Activated T-cell treated with anti-CD3 and anti-CD28 coated beads, Interleukin-2, amount 50 U/mL, for 24 hours (primary cell): ENCODE results near the gene UBE3B.

Experiments
- DNase-seq: peaks from one replicate; pipeline ENCODE4 v3.0.0-alpha.2; 2020
- H3K27ac Mint-ChIP-seq: 2 replicates; pipeline ENCODE4 v1.8.0; 2020; ENCODE audit warnings: mild to moderate bottlenecking, mixed read lengths
- H3K27me3 Mint-ChIP-seq: 2 replicates; pipeline ENCODE4 v1.8.0; 2020; ENCODE audit warnings: mixed read lengths
- H3K36me3 Mint-ChIP-seq: 2 replicates; pipeline ENCODE4 v1.8.0; 2020; ENCODE audit warnings: low read depth, mixed read lengths
- H3K4me1 Mint-ChIP-seq: 2 replicates; pipeline ENCODE4 v1.8.0; 2020; ENCODE audit warnings: low read depth, mixed read lengths
- H3K4me3 Mint-ChIP-seq: 2 replicates; pipeline ENCODE4 v1.8.0; 2020; ENCODE audit warnings: mild to moderate bottlenecking, moderate library complexity, mixed read lengths
- H3K9me3 Mint-ChIP-seq: 2 replicates; pipeline ENCODE4 v1.8.0; 2020; ENCODE audit warnings: mixed read lengths

UBE3B gene

DNA sequence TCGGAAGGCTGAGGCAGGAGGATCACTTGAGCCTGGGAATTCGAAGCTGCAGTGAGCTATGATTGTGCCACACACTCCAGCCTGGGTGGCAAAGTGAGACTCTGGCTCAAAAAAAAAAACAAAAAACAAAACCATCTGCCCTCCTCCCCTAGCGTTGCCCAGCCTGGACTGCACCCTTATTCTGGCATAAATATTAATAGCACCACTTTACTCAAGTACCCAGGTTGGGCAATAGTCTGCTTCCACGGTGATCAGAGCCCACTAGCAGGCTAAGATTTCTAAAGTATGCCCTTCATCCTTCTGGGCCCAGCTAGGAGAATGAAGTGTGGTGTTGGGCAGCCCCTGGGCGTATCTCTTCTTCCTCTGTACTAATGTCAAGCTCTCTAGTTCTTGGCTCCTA lies 33.6 kb upstream of the UBE3B start:
- no peak for DNase-seq
- peak overlapping the region; percentile 19 for H3K27ac Mint-ChIP-seq
- H3K4me1 Mint-ChIP-seq, result no peaks in the 10 kb centered on the region
- no peaks in the 10 kb centered on the region for H3K9me3 Mint-ChIP-seq
- H3K4me3 Mint-ChIP-seq, result no peak overlapping the region
- H3K27me3 Mint-ChIP-seq, result no peaks in the 10 kb centered on the region
- peaks cover 38% of the 10 kb centered on the region for H3K36me3 Mint-ChIP-seq

DNA sequence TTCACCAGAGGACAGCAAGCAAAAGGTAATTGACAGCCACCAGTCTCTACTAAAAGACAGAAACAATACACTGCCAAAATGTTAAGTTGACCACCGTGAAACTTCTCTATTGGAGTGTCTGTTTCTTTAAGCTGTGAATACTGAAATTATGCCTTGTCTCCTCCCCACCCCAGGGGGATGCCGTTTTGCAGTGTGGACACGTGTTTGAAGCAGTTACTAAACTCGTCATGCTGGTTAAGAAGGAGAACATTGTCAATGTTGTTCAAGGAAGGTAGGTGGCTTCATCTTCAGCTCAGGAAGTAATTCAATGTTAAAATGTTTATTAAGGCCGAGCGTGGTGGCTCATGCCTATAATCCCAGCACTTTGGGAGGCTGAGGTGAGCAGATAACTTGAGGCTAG lies 33.2 kb upstream of the UBE3B start:
- no peaks in the 10 kb centered on the region for H3K27me3 Mint-ChIP-seq
- H3K27ac Mint-ChIP-seq, result no peak overlapping the region
- H3K36me3 Mint-ChIP-seq, result peaks cover 43% of the 10 kb centered on the region
- no peaks in the 10 kb centered on the region for H3K9me3 Mint-ChIP-seq
- no peak overlapping the region for H3K4me3 Mint-ChIP-seq
- H3K4me1 Mint-ChIP-seq, result no peaks in the 10 kb centered on the region
- no peak for DNase-seq

DNA sequence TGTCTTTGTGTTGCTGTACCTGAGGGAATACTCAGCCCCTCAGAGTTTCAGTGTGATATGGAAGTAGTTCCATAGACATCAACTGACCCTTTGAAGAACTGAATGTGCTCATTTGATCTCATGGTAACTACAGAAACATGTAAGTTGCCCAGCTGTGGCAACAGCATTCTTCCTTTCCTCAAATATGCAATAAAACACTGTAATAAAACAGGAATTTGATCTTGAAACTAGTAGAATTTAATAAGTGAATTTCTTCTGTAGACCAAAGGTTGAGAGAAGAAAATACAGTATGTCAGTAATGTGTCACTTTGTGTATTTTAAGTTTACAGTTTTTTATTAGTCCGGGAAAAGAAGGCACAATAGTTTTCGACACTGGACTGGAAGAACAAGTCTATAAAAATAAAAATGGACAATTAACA lies 32.2 kb upstream of the UBE3B start:
- no peaks in the 10 kb centered on the region for H3K27me3 Mint-ChIP-seq
- no peaks in the 10 kb centered on the region for H3K9me3 Mint-ChIP-seq
- no peak for DNase-seq
- H3K4me3 Mint-ChIP-seq, result no peak overlapping the region
- no peaks in the 10 kb centered on the region for H3K4me1 Mint-ChIP-seq
- peaks cover 49% of the 10 kb centered on the region for H3K36me3 Mint-ChIP-seq
- peak overlapping the region; percentile 23 for H3K27ac Mint-ChIP-seq

DNA sequence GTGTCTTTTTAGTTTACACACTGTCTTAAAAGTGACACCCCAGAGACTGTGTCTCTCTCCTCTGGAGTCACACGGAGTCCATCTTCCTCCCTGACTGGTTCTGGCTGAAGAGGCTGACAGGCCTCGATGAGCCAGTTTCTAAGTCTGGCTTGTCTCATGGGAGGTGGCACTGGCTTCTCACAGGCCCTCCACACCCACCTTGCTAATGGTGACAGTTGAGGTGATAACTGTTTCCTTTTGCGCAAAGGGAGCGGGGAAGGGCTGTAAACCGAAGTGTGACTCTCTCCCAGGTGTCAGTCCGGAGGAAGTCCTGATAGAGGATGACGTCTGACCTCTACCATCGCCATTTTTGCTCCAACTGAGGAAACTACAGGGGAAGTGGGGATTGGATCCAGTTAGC lies 30.6 kb upstream of the UBE3B start:
- Mint-ChIP-seq H3K4me3 (no peak overlapping the region), H3K36me3 (peaks cover 66% of the 10 kb centered on the region), H3K27ac (no peak overlapping the region), H3K9me3 (no peaks in the 10 kb centered on the region), H3K4me1 (no peaks in the 10 kb centered on the region), H3K27me3 (no peaks in the 10 kb centered on the region)
- DNase-seq, result no peak

DNA sequence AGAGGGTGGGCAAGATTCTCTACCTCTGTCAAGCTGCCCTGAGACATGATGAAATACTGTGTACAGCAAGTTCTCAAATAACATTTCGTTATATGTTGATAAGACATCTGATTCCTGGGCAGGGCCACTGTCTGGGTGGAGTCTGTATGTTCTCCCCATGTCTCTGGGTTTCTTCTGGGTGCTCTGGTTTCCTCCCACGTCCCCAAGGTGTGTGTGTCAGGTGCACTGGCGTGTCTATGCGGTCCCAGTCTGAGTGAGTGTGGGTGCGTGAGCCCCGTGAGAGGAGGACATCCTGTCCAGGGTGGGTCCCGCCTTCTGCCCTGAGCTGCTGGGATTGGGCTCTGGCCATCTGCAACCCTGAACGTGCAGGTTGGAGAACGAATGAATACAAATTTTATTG lies 30.0 kb upstream of the UBE3B start:
- Mint-ChIP-seq H3K4me3 (no peak overlapping the region), H3K27ac (no peak overlapping the region), H3K36me3 (peaks cover 72% of the 10 kb centered on the region), H3K9me3 (no peaks in the 10 kb centered on the region), H3K27me3 (no peaks in the 10 kb centered on the region), H3K4me1 (no peaks in the 10 kb centered on the region)
- no peak for DNase-seq

DNA sequence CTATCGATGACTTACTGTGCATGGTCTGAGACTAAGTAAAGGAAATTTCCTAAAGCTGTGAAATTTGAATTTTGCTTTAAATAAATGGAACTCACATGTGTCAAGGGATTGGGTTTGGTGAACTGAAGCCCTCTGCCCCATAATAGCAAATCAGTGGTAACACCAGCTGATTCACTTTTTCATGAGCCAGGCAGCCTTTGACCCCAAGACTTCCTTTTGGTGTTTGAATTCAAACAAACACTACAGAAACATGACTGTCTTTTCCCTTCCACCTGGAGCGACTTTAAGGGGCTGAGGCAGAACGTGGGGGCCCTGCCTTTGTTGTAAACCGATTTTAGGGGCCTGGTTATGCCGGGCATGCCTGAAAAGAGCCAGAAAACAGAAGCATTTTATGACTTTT lies 29.2 kb upstream of the UBE3B start:
- Mint-ChIP-seq H3K9me3 (no peaks in the 10 kb centered on the region), H3K4me1 (no peaks in the 10 kb centered on the region), H3K36me3 (peaks cover 80% of the 10 kb centered on the region), H3K4me3 (no peak overlapping the region), H3K27me3 (no peaks in the 10 kb centered on the region), H3K27ac (no peak overlapping the region)
- DNase-seq, result no peak

DNA sequence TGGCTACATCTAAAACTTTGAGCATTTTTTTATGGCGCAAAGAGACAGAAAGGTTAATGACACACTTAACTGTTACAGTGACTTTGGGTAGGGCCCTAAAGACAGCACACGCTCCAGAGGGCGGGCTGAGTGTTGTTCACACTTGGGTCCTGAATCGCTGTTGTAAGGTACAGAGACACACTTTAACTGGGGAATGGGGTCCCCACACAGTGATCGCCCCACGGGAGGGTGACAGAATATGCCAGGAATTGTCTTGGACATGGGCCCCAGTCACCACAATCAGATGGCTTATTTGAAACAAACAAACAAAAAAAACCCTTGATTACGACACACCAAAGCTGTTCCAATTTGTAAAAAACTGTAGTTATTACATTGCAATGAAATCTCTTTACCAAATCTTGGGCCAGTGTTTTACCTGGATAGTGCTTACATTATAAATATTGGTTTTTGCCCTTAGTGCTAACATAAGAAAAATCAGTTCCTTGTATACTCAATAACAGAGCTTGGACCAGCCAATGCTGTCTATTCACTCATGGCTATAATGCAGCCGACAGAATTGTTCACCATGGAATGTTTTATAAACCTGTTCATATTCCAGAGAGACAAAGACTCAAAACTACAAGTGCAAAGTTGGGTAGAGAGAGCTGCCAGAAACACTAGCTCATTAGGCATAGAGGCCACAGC lies 28.6 kb upstream of the UBE3B start:
- Mint-ChIP-seq H3K9me3 (no peaks in the 10 kb centered on the region), H3K27ac (no peak overlapping the region), H3K36me3 (peaks cover 86% of the 10 kb centered on the region), H3K27me3 (no peaks in the 10 kb centered on the region), H3K4me1 (no peaks in the 10 kb centered on the region), H3K4me3 (no peak overlapping the region)
- no peak for DNase-seq

DNA sequence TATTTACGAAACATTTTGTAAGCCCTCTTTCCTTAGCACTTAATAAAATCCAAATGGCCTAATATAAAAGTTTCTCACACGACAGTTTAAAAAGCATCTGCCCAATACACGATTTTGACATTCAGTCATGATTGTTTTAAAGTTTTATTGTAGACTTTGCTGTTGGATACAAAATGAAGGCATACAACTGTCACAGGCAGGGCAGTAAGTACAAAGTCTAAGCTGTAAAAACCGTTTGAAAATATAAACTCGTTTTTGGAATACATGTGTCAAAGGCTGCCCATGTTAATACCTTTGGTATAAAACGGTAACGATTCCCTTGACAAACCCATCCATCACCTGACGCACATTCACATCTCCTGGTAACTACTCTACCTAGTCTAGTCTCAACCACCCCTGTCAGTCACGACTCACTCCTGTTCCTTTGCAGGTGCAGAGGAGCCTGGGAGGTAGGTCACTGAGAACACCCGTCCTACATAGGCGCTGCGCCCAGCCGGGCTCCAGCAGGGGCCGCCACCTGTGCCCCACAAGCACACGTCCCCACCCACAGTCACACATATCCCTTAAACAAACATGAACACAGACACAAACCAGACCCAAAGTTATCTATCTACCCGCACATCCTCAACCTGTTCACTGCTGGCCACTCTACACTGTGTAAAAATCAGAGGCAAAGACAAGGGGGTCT lies 27.4 kb upstream of the UBE3B start:
- Mint-ChIP-seq H3K27ac (no peak overlapping the region), H3K27me3 (no peaks in the 10 kb centered on the region), H3K4me1 (no peaks in the 10 kb centered on the region), H3K36me3 (peaks cover 93% of the 10 kb centered on the region), H3K9me3 (no peaks in the 10 kb centered on the region), H3K4me3 (no peak overlapping the region)
- DNase-seq, result no peak

DNA sequence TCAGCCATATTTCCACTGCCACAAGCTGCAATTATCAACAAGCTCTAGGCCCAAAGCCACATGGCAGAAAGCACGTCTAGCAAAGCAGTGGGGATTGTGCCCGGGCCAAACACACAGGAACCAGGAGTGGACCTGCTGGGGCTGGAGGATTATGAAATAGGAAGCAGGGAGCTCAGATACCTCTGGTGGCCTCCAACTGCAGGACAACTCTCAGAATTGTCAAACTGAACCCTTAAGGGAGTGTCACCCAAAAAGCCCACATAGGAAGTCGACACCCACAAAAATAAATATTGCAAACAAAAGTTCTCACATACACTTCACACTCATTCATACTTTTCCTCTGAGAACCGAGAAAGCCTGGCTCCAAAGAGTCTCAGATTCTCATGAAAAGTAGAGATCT lies 26.5 kb upstream of the UBE3B start:
- no peak for DNase-seq
- no peaks in the 10 kb centered on the region for H3K27me3 Mint-ChIP-seq
- H3K27ac Mint-ChIP-seq, result peak overlapping the region; percentile 20
- no peaks in the 10 kb centered on the region for H3K9me3 Mint-ChIP-seq
- no peaks in the 10 kb centered on the region for H3K4me1 Mint-ChIP-seq
- H3K36me3 Mint-ChIP-seq, result peaks cover 93% of the 10 kb centered on the region
- H3K4me3 Mint-ChIP-seq, result no peak overlapping the region

DNA sequence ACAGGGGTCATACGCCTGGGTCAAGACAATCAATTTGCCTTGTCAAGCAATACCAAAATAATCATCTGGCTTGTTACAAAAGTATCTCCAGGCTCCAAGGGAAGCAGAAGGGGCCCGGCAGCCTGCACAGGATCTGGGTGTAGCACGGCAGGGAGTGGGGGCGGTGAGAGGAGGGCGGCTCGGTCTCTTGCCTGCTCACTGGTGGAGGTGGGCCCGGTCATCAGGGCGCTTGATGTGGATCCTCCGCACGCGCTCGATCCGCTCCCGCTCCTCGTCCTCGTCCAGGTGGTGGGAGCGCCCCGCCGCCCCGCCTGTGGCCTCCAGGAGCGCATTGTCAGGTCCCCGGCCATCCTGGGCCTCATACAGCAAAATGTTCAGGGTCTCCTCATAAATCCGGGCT lies 26.0 kb upstream of the UBE3B start:
- Mint-ChIP-seq H3K4me3 (no peak overlapping the region), H3K36me3 (peaks cover 93% of the 10 kb centered on the region), H3K4me1 (no peaks in the 10 kb centered on the region), H3K27me3 (no peaks in the 10 kb centered on the region), H3K27ac (no peak overlapping the region), H3K9me3 (no peaks in the 10 kb centered on the region)
- DNase-seq, result no peak

DNA sequence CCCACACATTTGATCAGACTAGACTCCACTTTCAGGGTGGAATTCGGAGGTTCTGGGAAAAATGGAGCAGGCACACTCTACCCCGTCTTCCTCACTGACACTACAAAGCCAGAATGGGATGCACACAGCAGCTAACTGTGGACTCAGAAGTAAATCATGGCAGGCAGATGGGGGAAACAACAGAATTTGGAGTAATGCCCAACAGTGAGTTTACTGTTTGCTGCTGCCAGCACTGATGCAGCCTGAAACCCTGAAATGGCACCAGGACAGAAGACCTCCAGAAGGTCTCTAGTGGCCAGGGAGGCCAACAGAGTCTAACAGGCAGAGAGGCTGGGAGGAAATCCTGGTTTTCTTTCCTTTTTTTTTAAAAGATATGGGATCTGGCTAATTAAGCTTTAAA lies 24.9 kb upstream of the UBE3B start:
- no peaks in the 10 kb centered on the region for H3K4me1 Mint-ChIP-seq
- H3K36me3 Mint-ChIP-seq, result peaks cover 96% of the 10 kb centered on the region
- no peaks in the 10 kb centered on the region for H3K27me3 Mint-ChIP-seq
- no peak overlapping the region for H3K27ac Mint-ChIP-seq
- no peak overlapping the region for H3K4me3 Mint-ChIP-seq
- H3K9me3 Mint-ChIP-seq, result no peaks in the 10 kb centered on the region
- DNase-seq, result no peak

DNA sequence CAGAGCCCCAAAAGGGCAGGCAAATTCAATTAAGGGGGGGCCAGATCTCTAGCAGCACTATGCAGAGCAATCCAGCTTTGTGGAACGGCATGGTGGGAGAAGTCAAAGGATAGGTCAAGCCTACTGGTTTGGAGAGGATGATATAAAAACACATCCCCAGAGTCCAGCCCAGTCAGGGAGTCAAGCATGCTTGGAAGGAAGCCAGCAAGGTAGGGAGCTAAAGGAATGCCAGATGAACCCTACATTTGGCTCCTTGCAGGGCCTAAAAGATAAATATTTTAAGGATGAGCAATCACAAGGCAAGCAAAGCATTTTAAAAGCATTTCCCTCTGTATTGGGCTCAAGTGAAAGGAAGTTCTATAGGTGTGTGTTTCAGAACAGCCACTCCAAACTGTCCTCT lies 21.7 kb upstream of the UBE3B start:
- no peak for DNase-seq
- H3K27me3 Mint-ChIP-seq, result no peaks in the 10 kb centered on the region
- peaks cover 11% of the 10 kb centered on the region for H3K4me1 Mint-ChIP-seq
- no peaks in the 10 kb centered on the region for H3K9me3 Mint-ChIP-seq
- H3K27ac Mint-ChIP-seq, result no peak overlapping the region
- no peak overlapping the region for H3K4me3 Mint-ChIP-seq
- H3K36me3 Mint-ChIP-seq, result peaks cover 95% of the 10 kb centered on the region

DNA sequence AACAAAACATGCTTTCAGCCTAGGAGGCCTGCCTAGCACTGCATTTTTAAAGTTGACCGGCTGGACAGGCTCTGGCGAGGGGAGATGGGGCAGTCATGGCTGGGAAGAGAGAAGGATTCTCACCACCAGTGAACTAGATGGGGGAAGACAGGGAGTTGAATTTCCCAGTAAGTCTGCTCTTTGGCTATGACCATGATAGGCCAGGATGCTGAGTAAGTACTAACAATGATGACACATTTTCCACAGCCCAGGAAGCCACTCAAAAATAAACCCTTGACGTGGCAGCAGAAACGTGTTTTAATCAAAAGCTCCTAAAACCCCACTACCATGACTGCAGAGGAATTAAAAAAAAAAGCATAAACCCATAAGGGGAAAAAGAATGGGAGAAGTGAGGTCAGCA lies 19.3 kb upstream of the UBE3B start:
- Mint-ChIP-seq H3K4me1 (peaks cover 29% of the 10 kb centered on the region), H3K36me3 (peaks cover 72% of the 10 kb centered on the region), H3K9me3 (no peaks in the 10 kb centered on the region), H3K27ac (peak overlapping the region; percentile 91), H3K27me3 (no peaks in the 10 kb centered on the region), H3K4me3 (no peak overlapping the region)
- DNase-seq, result no peak

DNA sequence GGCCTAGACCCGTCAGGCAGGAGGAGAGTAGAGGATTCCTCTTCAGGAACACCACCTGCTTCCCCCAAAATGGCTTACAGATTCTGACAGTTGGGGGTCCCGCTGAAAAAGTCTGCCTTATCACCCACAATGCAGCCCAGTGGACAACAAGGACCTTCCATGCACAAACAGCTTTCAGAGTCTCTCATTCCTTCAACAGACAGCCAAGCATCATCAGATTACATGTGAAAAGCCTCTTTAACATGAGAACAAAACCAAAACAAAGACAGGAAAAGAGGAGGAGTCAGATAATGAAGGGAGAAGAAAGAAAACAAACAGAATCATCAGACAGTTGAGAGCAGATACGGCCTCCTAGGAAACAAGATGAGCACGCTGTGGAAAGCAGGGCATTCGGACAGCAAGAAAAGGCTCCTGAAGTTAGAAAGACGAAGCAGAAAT lies 18.6 kb upstream of the UBE3B start:
- H3K27ac Mint-ChIP-seq, result peak overlapping the region; percentile 91
- DNase-seq, result no peak
- H3K27me3 Mint-ChIP-seq, result no peaks in the 10 kb centered on the region
- peaks cover 70% of the 10 kb centered on the region for H3K36me3 Mint-ChIP-seq
- no peak overlapping the region for H3K4me3 Mint-ChIP-seq
- peaks cover 36% of the 10 kb centered on the region for H3K4me1 Mint-ChIP-seq
- no peaks in the 10 kb centered on the region for H3K9me3 Mint-ChIP-seq

DNA sequence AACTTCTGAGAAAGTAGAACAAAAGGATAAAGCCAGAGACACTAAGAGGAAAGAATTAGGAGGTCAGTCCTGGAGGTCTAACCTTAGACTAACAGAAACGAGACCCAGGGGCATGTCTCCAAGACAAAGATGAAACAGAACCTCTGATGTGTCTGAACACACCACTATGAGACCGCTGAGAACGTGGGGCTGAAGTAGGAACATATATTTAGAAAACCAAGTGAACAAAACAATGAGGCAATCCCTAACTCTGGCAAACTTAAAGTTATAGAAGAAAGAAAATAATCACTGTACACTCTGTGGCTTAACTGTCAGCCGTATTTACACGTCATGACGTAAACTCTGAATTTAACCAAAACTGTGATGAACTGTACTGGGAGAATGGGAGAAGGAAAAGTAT lies 18.2 kb upstream of the UBE3B start:
- no peak for DNase-seq
- H3K27ac Mint-ChIP-seq, result peak overlapping the region; percentile 91
- no peak overlapping the region for H3K4me3 Mint-ChIP-seq
- peaks cover 40% of the 10 kb centered on the region for H3K4me1 Mint-ChIP-seq
- H3K36me3 Mint-ChIP-seq, result peaks cover 69% of the 10 kb centered on the region
- no peaks in the 10 kb centered on the region for H3K27me3 Mint-ChIP-seq
- H3K9me3 Mint-ChIP-seq, result no peaks in the 10 kb centered on the region
